ENCODE measurements around the gene RAE1. TPM values are rescaled to one million over a fixed set of nuclear protein-coding genes. Genes with fewer than 3 reads are reported as not detected.

The RAE1 gene
- total RNA-seq, 1 experiment from 2014 or later, result 53.1 TPM

GRCh38 chr20:57372157-57372556 lies 21.1 kb downstream of the RAE1 start:
- no peaks in the 10 kb centered on the region for H3K79me1 ChIP-seq (ENCODE audit: insufficient read depth, low read depth, low read length, poor library complexity, severe bottlenecking)
- H3K4me1 Mint-ChIP-seq, result peaks cover 9 to 10% of the 10 kb centered on the region in 2 experiments
- no peak overlapping the region for H4K5ac ChIP-seq (ENCODE audit: insufficient read length, low read depth, low read length)
- H3K4ac ChIP-seq (ENCODE audit: low read depth, low read length), result no peak overlapping the region
- no peak overlapping the region for H4K91ac ChIP-seq (ENCODE audit: insufficient read length, low read depth, low read length)
- no peak overlapping the region for H2BK5ac ChIP-seq (ENCODE audit: insufficient read length, low read length)
- no peak overlapping the region for H3K9ac ChIP-seq (ENCODE audit: extremely low read depth, insufficient read length, low read length)
- H3K23ac ChIP-seq (ENCODE audit: insufficient read length, low read depth, low read length), result no peak overlapping the region
- no peaks in the 10 kb centered on the region for H4K20me1 ChIP-seq (ENCODE audit: control insufficient read depth, insufficient read depth, insufficient read length)
- peaks cover 64 to 98% (median 96%) of the 10 kb centered on the region in 3 experiments for H3K36me3 Mint-ChIP-seq (ENCODE audit: insufficient read depth in 1 of 3, low read depth in 3 of 3)
- H2BK12ac ChIP-seq (ENCODE audit: insufficient read length, low read depth, low read length), result no peak overlapping the region
- no peak overlapping the region for H2BK20ac ChIP-seq (ENCODE audit: low read depth, low read length, poor library complexity, severe bottlenecking)
- no peak overlapping the region for H2AK5ac ChIP-seq (ENCODE audit: insufficient read length, low read length)
- no CpG with 5 or more reads among the region's 9 CpGs for WGBS (ENCODE audit: extremely low coverage, insufficient read length, low lambda C conversion rate)
- H3K79me2 ChIP-seq (ENCODE audit: insufficient read depth, low read length), result no peaks in the 10 kb centered on the region
- no peak overlapping the region for H2BK15ac ChIP-seq (ENCODE audit: low read depth, low read length)
- DNase-seq, result no peak
- TF ChIP-seq CTCF (conservative IDR thresholded peaks at IDR 0.05), result no peak
- H3K27me3 ChIP-seq (ENCODE audit: insufficient read depth, low read length), result no peaks in the 10 kb centered on the region
- no peak overlapping the region for H2BK120ac ChIP-seq (ENCODE audit: low read depth, low read length, poor library complexity, severe bottlenecking)
- no peak overlapping the region for H2AFZ ChIP-seq (ENCODE audit: low read length)
- H3K4me2 ChIP-seq (ENCODE audit: insufficient read depth, insufficient read length, low read length), result no peak overlapping the region
- H3K4me1 ChIP-seq (ENCODE audit: insufficient read depth, low read length), result no peaks in the 10 kb centered on the region
- no peak overlapping the region for H3K18ac ChIP-seq (ENCODE audit: insufficient read length, low read depth, low read length)
- H3K9me3 Mint-ChIP-seq, result no peaks in the 10 kb centered on the region
- no peak overlapping the region for H3T11ph ChIP-seq (ENCODE audit: low read length)
- no peaks in the 10 kb centered on the region for H3K9me3 ChIP-seq (ENCODE audit: control insufficient read depth, low read depth, low read length)
- H3K27me3 Mint-ChIP-seq (ENCODE audit: low read depth), result no peaks in the 10 kb centered on the region
- H3K27ac Mint-ChIP-seq, result no peak overlapping the region; a peak in 1 of 7 replicates
- H3K27ac ChIP-seq (ENCODE audit: insufficient read length, low read depth, low read length), result no peak overlapping the region
- no peak overlapping the region for H3K56ac ChIP-seq (ENCODE audit: insufficient read length, low read depth, low read length)
- no peak overlapping the region for H3K4me3 Mint-ChIP-seq
- no peak overlapping the region for H3K14ac ChIP-seq (ENCODE audit: insufficient read depth, low read length)
- H3K23me2 ChIP-seq (ENCODE audit: insufficient read length, low read depth, low read length, poor library complexity, severe bottlenecking), result no peaks in the 10 kb centered on the region
- no peak overlapping the region for H4K8ac ChIP-seq (replicated peaks; ENCODE audit: insufficient read length, low read depth, low read length)
